Thymus (tissue), 11 donors: Measurements from ENCODE around the gene CARNS1. TPM values are rescaled to one million over a fixed set of nuclear protein-coding genes. Genes with fewer than 3 reads are reported as not detected.

Experiments used
- DNase-seq, 9 donors: peaks; one replicate each; pipeline ENCODE4 v3.0.0-alpha.2; 2013; ENCODE audit warnings: low spot score in 9 of 9, low read depth in 6 of 9, missing footprints in 1 of 9
- H3K27ac ChIP-seq, 2 donors: one replicate each; pipeline ENCODE4 v1.5.1; 2013; ENCODE audit warnings: control low read depth in 1 of 2, low read depth in 1 of 2, low read length in 1 of 2, mild to moderate bottlenecking in 1 of 2, moderate library complexity in 1 of 2
- H3K27me3 ChIP-seq, 2 donors: one replicate each; pipeline ENCODE4 v1.5.1; 2013; ENCODE audit warnings: low read length in 1 of 2; ENCODE audit not compliant: control insufficient read depth in 2 of 2, insufficient read depth in 1 of 2
- H3K36me3 ChIP-seq, 2 donors: one replicate each; pipeline ENCODE4 v1.5.1; 2013; ENCODE audit warnings: low read length in 1 of 2, mild to moderate bottlenecking in 1 of 2, moderate library complexity in 1 of 2; ENCODE audit not compliant: control insufficient read depth in 2 of 2, insufficient read depth in 2 of 2
- H3K4me1 ChIP-seq, 2 donors: one replicate each; pipeline ENCODE4 v1.5.1; 2013; ENCODE audit warnings: low read length in 2 of 2; ENCODE audit not compliant: control insufficient read depth in 2 of 2, insufficient read depth in 2 of 2
- H3K4me3 ChIP-seq, 2 donors: one replicate each; pipeline ENCODE4 v1.5.1; 2013; ENCODE audit warnings: low read length in 2 of 2, control low read depth in 1 of 2, mild to moderate bottlenecking in 1 of 2
- H3K9me3 ChIP-seq, 2 donors: one replicate each; pipeline ENCODE4 v1.5.1; 2013; ENCODE audit warnings: low read length in 1 of 2, mild to moderate bottlenecking in 1 of 2; ENCODE audit not compliant: control insufficient read depth in 2 of 2, insufficient read depth in 1 of 2
- WGBS: extraction: QIAGEN DNeasy Blood & Tissue Kit; methylation state at CpG from one replicate; pipeline ENCODE4 v1.1.7; 2013; 5-methylcytosine and 5-hydroxymethylcytosine counted together
- polyA plus RNA-seq: library from polyadenylated mRNA; stranded (reverse); fragments of 200-250 nt; gene quantifications from one replicate; pipeline ENCODE4 v1.2.3, GENCODE V29; 2013
- total RNA-seq: library from RNA; stranded (reverse); fragments of 120-200 nt; gene quantifications from one replicate; pipeline ENCODE4 v1.2.4, GENCODE V29; 2013
- donor health status: healthy.

The CARNS1 gene
- total and polyA plus RNA-seq, 2 donors = 0.57 to 1.7 TPM

- WGBS = 79% methylated on average over 7 of the region's 7 CpGs
- H3K4me3 ChIP-seq = no peak overlapping the region
- H3K27me3 ChIP-seq = peaks cover 0 to 9% of the 10 kb centered on the region in 2 donors
- peak overlapping the region; percentile 43 to 88 for H3K27ac ChIP-seq
- H3K4me1 ChIP-seq = peaks cover 86 to 95% of the 10 kb centered on the region in 2 donors
- DNase-seq = peak in 1 of 9 donors; percentile 71
- peaks cover 14 to 32% of the 10 kb centered on the region in 2 donors for H3K36me3 ChIP-seq
- H3K9me3 ChIP-seq = peaks cover 0 to 3% of the 10 kb centered on the region in 2 donors
Observed at GRCh38 chr11:67411785-67412152, 3.7 kb upstream of the CARNS1 start.

GRCh38 chr11:67412495-67413179 lies 2.8 kb upstream of the CARNS1 start:
- H3K4me3 ChIP-seq = no peak overlapping the region
- H3K27me3 ChIP-seq = peaks cover 0 to 9% of the 10 kb centered on the region in 2 donors
- peaks cover 6 to 23% of the 10 kb centered on the region in 2 donors for H3K36me3 ChIP-seq
- peak overlapping the region in 1 of 2 donors; percentile 42 for H3K27ac ChIP-seq
- H3K4me1 ChIP-seq = peaks cover 83 to 95% of the 10 kb centered on the region in 2 donors
- no peak for DNase-seq
- 83% methylated on average over 9 of the region's 9 CpGs for WGBS
- H3K9me3 ChIP-seq = peaks cover 0 to 3% of the 10 kb centered on the region in 2 donors

GRCh38 chr11:67413266-67413849 lies 2.1 kb upstream of the CARNS1 start:
- peaks cover 0 to 9% of the 10 kb centered on the region in 2 donors for H3K27me3 ChIP-seq
- peaks cover 4 to 17% of the 10 kb centered on the region in 2 donors for H3K36me3 ChIP-seq
- no peak for DNase-seq
- H3K27ac ChIP-seq = peak overlapping the region in 1 of 2 donors; percentile 42
- H3K4me3 ChIP-seq = no peak overlapping the region
- H3K4me1 ChIP-seq = peaks cover 79 to 95% of the 10 kb centered on the region in 2 donors
- peaks cover 0 to 3% of the 10 kb centered on the region in 2 donors for H3K9me3 ChIP-seq
- WGBS = 60% methylated on average over 2 of the region's 2 CpGs

DNA sequence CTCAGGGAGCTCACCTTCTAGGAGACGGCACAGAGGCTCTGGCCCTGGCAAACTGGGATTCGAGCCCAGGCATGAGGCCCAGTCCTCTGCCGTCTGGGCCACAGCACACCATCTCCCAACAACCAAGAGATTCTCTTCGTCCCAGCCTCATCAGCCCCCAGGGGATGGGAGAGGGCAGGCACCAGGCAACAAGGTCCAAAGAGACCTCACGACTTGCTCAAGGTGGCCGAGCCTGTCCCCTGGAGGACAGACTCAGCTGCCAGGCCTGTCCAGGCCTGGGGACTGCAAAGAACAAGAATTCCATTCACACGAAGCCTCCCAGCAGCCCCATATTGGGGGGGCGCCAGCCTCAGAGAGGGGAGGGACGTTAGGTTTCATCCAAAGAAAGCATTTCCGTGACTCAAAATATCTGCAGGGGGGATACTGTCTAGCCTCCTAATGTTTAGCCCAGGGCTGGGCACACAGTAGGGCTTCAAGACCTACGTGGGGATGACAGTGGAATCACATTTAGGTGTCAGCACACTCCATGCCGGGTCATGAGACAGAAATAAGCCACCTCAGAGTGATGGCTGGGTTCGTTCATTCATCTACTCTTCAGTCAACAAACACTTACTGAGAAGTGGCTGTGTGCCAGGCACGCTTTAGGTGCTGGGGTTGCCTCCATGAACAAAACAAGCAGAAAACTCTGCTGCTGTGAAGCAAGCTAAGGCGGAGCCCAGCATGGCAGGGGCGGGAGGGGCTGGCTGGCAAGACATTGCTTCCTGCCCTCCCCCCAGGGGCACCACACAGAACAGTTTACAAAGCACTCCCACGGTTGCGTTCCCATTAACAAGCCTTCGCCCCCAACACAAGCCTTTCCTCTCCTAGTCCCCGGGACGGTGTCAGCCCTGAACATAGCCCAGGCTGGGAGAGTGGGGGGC lies 1.2 kb downstream of the CARNS1 start:
- Histone ChIP-seq H3K4me3 (no peak overlapping the region), H3K27ac (peak overlapping the region; percentile 86 to 87), H3K36me3 (no peaks in the 10 kb centered on the region), H3K4me1 (peaks cover 75 to 90% of the 10 kb centered on the region in 2 donors), H3K27me3 (peaks cover 0 to 9% of the 10 kb centered on the region in 2 donors), H3K9me3 (peaks cover 0 to 3% of the 10 kb centered on the region in 2 donors)
- 52% methylated on average over 21 of the region's 21 CpGs for WGBS
- peak in 6 of 9 donors; percentile 62 to 92 (median 78) for DNase-seq

DNA sequence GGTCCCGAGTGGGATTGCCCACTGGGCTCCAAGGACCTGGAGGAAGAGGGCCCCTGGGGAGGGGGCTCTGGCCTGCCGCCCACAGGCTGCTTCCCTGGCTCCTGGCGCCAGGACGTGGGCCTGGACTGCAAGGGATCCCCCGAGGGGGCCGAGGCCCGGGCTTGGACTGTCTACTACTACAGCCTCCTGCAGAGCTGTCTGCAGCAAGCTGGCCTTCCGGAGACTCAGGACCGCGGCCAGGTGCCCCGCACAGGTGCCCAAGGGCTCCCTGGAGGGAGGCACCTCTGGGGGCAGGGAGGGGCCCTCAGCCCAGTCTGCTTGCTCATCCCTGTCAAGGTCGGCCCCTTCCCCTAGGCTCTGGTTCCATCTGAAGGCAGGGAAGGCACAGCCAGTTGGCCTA lies 1.9 kb downstream of the CARNS1 start:
- H3K4me3 ChIP-seq = no peak overlapping the region
- H3K9me3 ChIP-seq = peaks cover 0 to under 1% of the 10 kb centered on the region in 2 donors
- H3K36me3 ChIP-seq = no peaks in the 10 kb centered on the region
- H3K4me1 ChIP-seq = peaks cover 69 to 87% of the 10 kb centered on the region in 2 donors
- peak overlapping the region; percentile 86 to 87 for H3K27ac ChIP-seq
- DNase-seq = no peak
- WGBS = 94% methylated on average over 12 of the region's 12 CpGs
- peaks cover 0 to 9% of the 10 kb centered on the region in 2 donors for H3K27me3 ChIP-seq

DNA sequence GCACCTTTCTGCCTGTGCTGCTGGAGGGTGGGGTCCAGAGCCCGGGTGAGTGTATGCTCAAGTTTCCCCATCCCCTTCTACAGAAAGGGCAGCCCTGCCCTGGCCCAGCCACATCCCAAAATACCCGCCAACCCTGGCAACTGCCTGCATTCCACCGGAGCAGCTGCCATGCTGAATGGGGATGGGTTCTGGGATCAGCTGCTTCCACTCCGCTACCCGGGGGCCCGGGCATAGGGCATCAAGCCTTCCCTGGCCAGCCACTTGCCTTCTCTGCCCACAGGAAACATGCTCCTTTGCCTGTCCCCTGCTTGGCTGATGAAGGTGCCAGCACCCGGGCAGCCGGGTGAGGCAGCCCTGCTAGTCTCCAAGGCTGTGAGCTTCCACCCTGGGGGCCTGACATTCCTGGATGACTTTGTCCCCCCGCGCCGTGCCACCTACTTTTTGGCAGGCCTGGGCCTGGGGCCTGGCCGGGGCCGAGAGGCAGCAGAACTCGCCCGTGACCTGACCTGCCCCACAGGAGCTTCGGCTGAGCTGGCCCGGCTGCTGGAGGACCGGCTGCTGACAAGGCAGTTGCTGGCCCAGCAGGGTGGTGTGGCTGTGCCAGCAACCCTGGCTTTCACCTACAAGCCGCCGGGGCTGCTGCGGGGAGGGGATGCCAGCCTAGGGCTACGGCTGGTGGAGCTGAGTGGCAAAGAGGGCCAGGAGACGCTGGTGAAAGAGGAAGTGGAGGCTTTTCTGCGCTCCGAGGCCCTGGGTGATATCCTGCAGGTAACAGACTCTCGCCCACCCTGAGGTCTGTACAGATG lies 3.2 kb downstream of the CARNS1 start:
- H3K36me3 ChIP-seq = no peaks in the 10 kb centered on the region
- peaks cover 68 to 87% of the 10 kb centered on the region in 2 donors for H3K4me1 ChIP-seq
- peak in 1 of 9 donors; percentile 67 for DNase-seq
- H3K27me3 ChIP-seq = peaks cover 0 to 9% of the 10 kb centered on the region in 2 donors
- peak overlapping the region in 1 of 2 donors; percentile 28 for H3K4me3 ChIP-seq
- 34% methylated on average over 26 of the region's 26 CpGs for WGBS
- H3K9me3 ChIP-seq = no peaks in the 10 kb centered on the region
- peak overlapping the region; percentile 79 to 88 for H3K27ac ChIP-seq

DNA sequence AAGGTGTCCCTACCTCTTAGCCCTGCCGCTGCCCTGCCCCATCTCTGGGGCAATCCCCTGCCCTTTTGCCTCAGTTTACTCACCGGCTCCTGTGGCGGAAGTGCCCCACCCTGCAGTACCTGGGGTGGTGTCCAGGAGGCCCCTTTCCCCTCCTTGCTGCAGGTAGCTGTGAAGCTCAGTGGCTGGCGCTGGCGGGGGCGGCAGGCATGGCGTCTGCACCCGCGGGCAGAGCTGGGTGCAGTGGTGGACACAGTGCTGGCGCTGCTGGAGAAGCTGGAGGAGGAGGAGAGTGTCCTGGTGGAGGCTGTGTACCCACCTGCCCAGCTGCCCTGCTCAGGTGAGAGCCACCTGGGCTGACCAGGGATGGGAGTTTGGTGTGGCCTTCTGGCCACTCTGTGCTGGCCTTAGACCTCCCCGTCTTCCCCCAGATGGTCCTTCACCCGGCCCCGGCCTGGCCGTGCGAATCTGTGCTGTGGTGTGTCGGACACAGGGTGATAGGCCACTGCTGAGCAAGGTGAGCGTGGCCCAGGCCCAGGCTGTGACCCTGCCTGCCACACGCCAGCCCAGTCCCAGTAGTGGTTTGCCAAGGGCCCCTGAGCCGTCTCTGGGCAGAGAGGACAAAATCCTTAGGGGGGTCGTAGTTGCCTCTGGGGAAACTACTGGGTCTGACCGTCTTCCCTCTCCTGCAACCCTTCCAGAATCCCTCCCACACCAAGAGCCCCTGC lies 4.0 kb downstream of the CARNS1 start:
- Histone ChIP-seq H3K27ac (peak overlapping the region; percentile 79 to 88), H3K4me3 (peak overlapping the region; percentile 27 to 28), H3K27me3 (peaks cover 0 to 9% of the 10 kb centered on the region in 2 donors), H3K9me3 (no peaks in the 10 kb centered on the region), H3K4me1 (peaks cover 68 to 87% of the 10 kb centered on the region in 2 donors), H3K36me3 (no peaks in the 10 kb centered on the region)
- no peak for DNase-seq
- 87% methylated on average over 21 of the region's 21 CpGs for WGBS

- 41% methylated on average over 15 of the region's 15 CpGs for WGBS
Observed at GRCh38 chr11:67420147-67420645, 4.7 kb downstream of the CARNS1 start.

More at GRCh38 chr11:67420147-67420645, 4.7 kb downstream of the CARNS1 start:
- no peaks in the 10 kb centered on the region for H3K36me3 ChIP-seq
- H3K4me3 ChIP-seq = peak overlapping the region; percentile 27 to 72
- peaks cover 62 to 85% of the 10 kb centered on the region in 2 donors for H3K4me1 ChIP-seq
- H3K9me3 ChIP-seq = no peaks in the 10 kb centered on the region
- H3K27me3 ChIP-seq = peaks cover 0 to 5% of the 10 kb centered on the region in 2 donors
- DNase-seq = peak in 1 of 9 donors; percentile 22
- peak overlapping the region in 1 of 2 donors; percentile 93 for H3K27ac ChIP-seq
